HEK293 (cell line): ENCODE data around the gene RB1.

Experiments
- CTCF ChIA-PET: fragments of 350-600 bp; formaldehyde crosslinking; extraction: SDS; loops from one replicate; lab custom pipeline; 2021; ENCODE audit warnings: antibody characterized with exemption; lab: Yijun Ruan, JAX
- POLR2A ChIA-PET: fragments of 300-600 bp; formaldehyde crosslinking; extraction: SDS; loops from one replicate; lab custom pipeline; 2020; ENCODE audit warnings: antibody characterized with exemption, inconsistent platforms; lab: Yijun Ruan, JAX
- H3K27ac ChIP-seq: fragments of 200-500 bp; sonication (Bioruptor generic); 2 replicates; pipeline ENCODE4 v1.5.1; 2014; ENCODE audit warnings: low read depth, low read length, control low read depth, inconsistent platforms; ENCODE audit errors: extremely low read depth
- H3K36me3 ChIP-seq, 2 experiments: fragments of 200-500 bp in 1 of 2; sonication (Bioruptor generic) in 1 of 2; 1 replicate in 1 of 2; 2 replicates in 1 of 2; pipeline ENCODE4 v1.5.1; 2014 to 2017; ENCODE audit warnings: inconsistent platforms in 2 of 2, low read length in 2 of 2; ENCODE audit not compliant: control insufficient read depth in 2 of 2, insufficient read depth in 1 of 2
- H3K4me1 ChIP-seq: fragments of 200-500 bp; sonication (Bioruptor generic); 2 replicates; pipeline ENCODE4 v1.5.1; 2014; ENCODE audit warnings: mild to moderate bottlenecking, low read length, inconsistent platforms; ENCODE audit not compliant: control insufficient read depth, insufficient read depth
- H3K4me3 ChIP-seq: 2 replicates; pipeline ENCODE4 v1.5.1; 2011; ENCODE audit warnings: low read depth, mild to moderate bottlenecking, control low read depth, low read length, moderate library complexity
- H3K9me3 ChIP-seq: fragments of 200-500 bp; sonication (Bioruptor generic); 2 replicates; pipeline ENCODE4 v1.5.1; 2014; ENCODE audit warnings: low read depth, low read length, inconsistent platforms; ENCODE audit not compliant: control insufficient read depth, insufficient read depth
- CTCF ChIP-seq: fragments of 450-650 bp; formaldehyde crosslinking; IDR thresholded peaks from 2 replicates; pipeline ENCODE4 v1.5.1; 2016; ENCODE audit warnings: missing biosample characterization, missing genetic modification characterization
- GLI4 ChIP-seq: fragments of 450-650 bp; formaldehyde crosslinking; IDR thresholded peaks from 2 replicates; pipeline ENCODE4 v1.5.1; 2016; ENCODE audit warnings: missing biosample characterization, missing genetic modification characterization
- HOXD13 ChIP-seq: sonication (generic); formaldehyde crosslinking; IDR thresholded peaks from 2 replicates; pipeline ENCODE4 v1.8.0; 2022; ENCODE audit warnings: missing genetic modification reagents, borderline replicate concordance
- KLF9 ChIP-seq: fragments of 450-650 bp; formaldehyde crosslinking; IDR thresholded peaks from 2 replicates; pipeline ENCODE4 v1.5.1; 2016; ENCODE audit warnings: missing biosample characterization, missing genetic modification characterization, low read depth
- SALL2 ChIP-seq: fragments of 450-650 bp; formaldehyde crosslinking; IDR thresholded peaks from 2 replicates; pipeline ENCODE4 v1.5.0; 2017; ENCODE audit warnings: missing biosample characterization, mild to moderate bottlenecking, missing genetic modification characterization, borderline replicate concordance
- SP7 ChIP-seq: fragments of 450-650 bp; formaldehyde crosslinking; IDR thresholded peaks from 2 replicates; pipeline ENCODE4 v1.5.1; 2016; ENCODE audit warnings: missing biosample characterization, missing genetic modification characterization
- WT1 ChIP-seq: fragments of 450-650 bp; formaldehyde crosslinking; IDR thresholded peaks from 2 replicates; pipeline ENCODE4 v1.5.1; 2016; ENCODE audit warnings: missing biosample characterization, missing genetic modification characterization
- ZBTB10 ChIP-seq: fragments of 450-650 bp; formaldehyde crosslinking; IDR thresholded peaks from 2 replicates; pipeline ENCODE4 v1.5.1; 2016; ENCODE audit warnings: missing biosample characterization, missing genetic modification characterization
- ZBTB17 ChIP-seq: fragments of 450-650 bp; formaldehyde crosslinking; IDR thresholded peaks from 2 replicates; pipeline ENCODE4 v1.5.1; 2016; ENCODE audit warnings: missing biosample characterization, missing genetic modification characterization
- ZNF10 ChIP-seq: fragments of 450-650 bp; formaldehyde crosslinking; IDR thresholded peaks from 2 replicates; pipeline ENCODE4 v1.5.1; 2017; ENCODE audit warnings: missing biosample characterization, missing genetic modification characterization
- ZNF121 ChIP-seq: fragments of 450-650 bp; formaldehyde crosslinking; IDR thresholded peaks from 2 replicates; pipeline ENCODE4 v1.5.1; 2016; ENCODE audit warnings: missing biosample characterization, missing genetic modification characterization
- ZNF155 ChIP-seq: fragments of 450-650 bp; formaldehyde crosslinking; IDR thresholded peaks from 2 replicates; pipeline ENCODE4 v1.5.1; 2016; ENCODE audit warnings: missing biosample characterization, missing genetic modification characterization
- ZNF18 ChIP-seq: fragments of 450-650 bp; formaldehyde crosslinking; IDR thresholded peaks from 2 replicates; pipeline ENCODE4 v1.5.1; 2016; ENCODE audit warnings: missing biosample characterization, missing genetic modification characterization
- ZNF184 ChIP-seq: fragments of 450-650 bp; IDR thresholded peaks from 2 replicates; pipeline ENCODE4 v1.5.1; 2018; ENCODE audit warnings: missing biosample characterization, mild to moderate bottlenecking, missing genetic modification characterization
- ZNF2 ChIP-seq: fragments of 450-650 bp; formaldehyde crosslinking; IDR thresholded peaks from 2 replicates; pipeline ENCODE4 v1.5.1; 2016; ENCODE audit warnings: missing biosample characterization, missing genetic modification characterization
- ZNF223 ChIP-seq: fragments of 450-650 bp; formaldehyde crosslinking; IDR thresholded peaks from 2 replicates; pipeline ENCODE4 v1.5.1; 2016; ENCODE audit warnings: missing biosample characterization, missing genetic modification characterization
- ZNF24 ChIP-seq: fragments of 450-650 bp; formaldehyde crosslinking; IDR thresholded peaks from 2 replicates; pipeline ENCODE4 v1.5.1; 2016; ENCODE audit warnings: missing biosample characterization, missing genetic modification characterization
- ZNF292 ChIP-seq: fragments of 450-650 bp; formaldehyde crosslinking; IDR thresholded peaks from 2 replicates; pipeline ENCODE4 v1.5.1; 2016; ENCODE audit warnings: low read depth, missing biosample characterization, missing genetic modification characterization, borderline replicate concordance
- ZNF335 ChIP-seq: fragments of 450-650 bp; formaldehyde crosslinking; conservative IDR thresholded peaks from 2 replicates; pipeline ENCODE4 v1.5.1; 2016; ENCODE audit warnings: missing biosample characterization, missing genetic modification characterization
- ZNF544 ChIP-seq: fragments of 450-650 bp; formaldehyde crosslinking; IDR thresholded peaks from 2 replicates; pipeline ENCODE4 v1.5.0; 2017; ENCODE audit warnings: missing biosample characterization, missing genetic modification characterization
- ZNF600 ChIP-seq: fragments of 450-650 bp; formaldehyde crosslinking; IDR thresholded peaks from 2 replicates; pipeline ENCODE4 v1.5.1; 2016; ENCODE audit warnings: missing biosample characterization, missing genetic modification characterization
- ZNF670 ChIP-seq: fragments of 450-650 bp; formaldehyde crosslinking; IDR thresholded peaks from 2 replicates; pipeline ENCODE4 v1.5.1; 2016; ENCODE audit warnings: missing biosample characterization, missing genetic modification characterization, low read depth
- ZNF701 ChIP-seq: fragments of 450-650 bp; formaldehyde crosslinking; IDR thresholded peaks from 2 replicates; pipeline ENCODE4 v1.5.1; 2016; ENCODE audit warnings: missing biosample characterization, missing genetic modification characterization
- ZNF776 ChIP-seq: fragments of 450-650 bp; formaldehyde crosslinking; IDR thresholded peaks from 2 replicates; pipeline ENCODE4 v1.5.0; 2017; ENCODE audit warnings: missing biosample characterization, missing genetic modification characterization, borderline replicate concordance
- ZSCAN4 ChIP-seq: fragments of 450-650 bp; formaldehyde crosslinking; IDR thresholded peaks from 2 replicates; pipeline ENCODE4 v1.5.1; 2017; ENCODE audit warnings: missing biosample characterization, missing genetic modification characterization

The RB1 gene

GRCh38 chr13:48303359-48304142, at the start of gene RB1 (continued):
- TF ChIP-seq ZNF776: no peak

GRCh38 chr13:48253849-48254248, 49.7 kb upstream of the RB1 start:
- H3K36me3 ChIP-seq: peaks cover 4 to 44% of the 10 kb centered on the region in 2 experiments
- TF ChIP-seq ZNF10: no peak
- TF ChIP-seq ZNF121 (tag by site-specific recombination): no peak
- TF ChIP-seq ZNF670 (tag by site-specific recombination): no peak
- TF ChIP-seq ZNF223 (tag by site-specific recombination): no peak
- TF ChIP-seq WT1 (tag by site-specific recombination): no peak
- TF ChIP-seq ZNF24 (tag by site-specific recombination): no peak
- no peak overlapping the region for H3K4me3 ChIP-seq
- POLR2A ChIA-PET: interaction anchor here (0.7 kb wide), 1 partner anchor 47 kb away, joined by 5 read pairs; no protein-coding TSS in a partner anchor
- 0 out of 2 replicates have a peak, but pooled peaks cover 2% of the 10 kb centered on the region for H3K4me1 ChIP-seq
- H3K9me3 ChIP-seq: no peaks in the 10 kb centered on the region
- CTCF ChIA-PET: no interaction called here
- H3K27ac ChIP-seq: no peak overlapping the region

- ChIA-PET POLR2A (no interaction called here), CTCF (no interaction called here)
- no peak overlapping the region for H3K4me3 ChIP-seq
- no peaks in the 10 kb centered on the region for H3K9me3 ChIP-seq
- H3K4me1 ChIP-seq: 0 out of 2 replicates have a peak, but pooled peaks cover 2% of the 10 kb centered on the region
- H3K27ac ChIP-seq: no peak overlapping the region
- no peak for TF ChIP-seq ZNF544 (tag by site-specific recombination)
- TF ChIP-seq ZSCAN4 (tag by site-specific recombination): peak; percentile 41; the same call in 1 of the 2 replicates
- no peak for TF ChIP-seq ZBTB10 (tag by site-specific recombination)
- no peak for TF ChIP-seq SP7
- no peak for TF ChIP-seq CTCF (tag by site-specific recombination)
- no peak for TF ChIP-seq ZNF600 (tag by site-specific recombination)
- TF ChIP-seq ZNF184 (tag by site-specific recombination): no peak
- no peak for TF ChIP-seq ZNF18 (tag by site-specific recombination)
- no peak for TF ChIP-seq ZNF292
- no peak for TF ChIP-seq ZNF155 (tag by site-specific recombination)
- no peak for TF ChIP-seq ZNF335 (tag by site-specific recombination)
- no peak for TF ChIP-seq ZBTB17 (tag by site-specific recombination)
- no peak for TF ChIP-seq KLF9
- TF ChIP-seq HOXD13: no peak
- TF ChIP-seq ZNF701 (tag by site-specific recombination): no peak
- no peak for TF ChIP-seq SALL2 (tag by site-specific recombination)
- 0 out of 2 replicates have a peak, but pooled peaks have one; percentile 21 for TF ChIP-seq GLI4 (tag by site-specific recombination)
- 0 out of 2 replicates have a peak, but pooled peaks have one; percentile 20 for TF ChIP-seq ZNF2 (tag by site-specific recombination)
- peaks cover 4 to 51% of the 10 kb centered on the region in 2 experiments for H3K36me3 ChIP-seq
Measured at GRCh38 chr13:48255090-48255489, 48.5 kb upstream of the RB1 start.
